GM19025 (cell line): ENCODE data around the gene SLC16A4.

Experiments used
- ATAC-seq: cut with Tn5 transposase; IDR thresholded peaks from one replicate; pipeline ENCODE4 v1.9.1; 2021; ENCODE audit warnings: mild to moderate bottlenecking, low read depth, moderate library complexity; ENCODE audit not compliant: unreplicated experiment

SLC16A4 gene

DNA sequence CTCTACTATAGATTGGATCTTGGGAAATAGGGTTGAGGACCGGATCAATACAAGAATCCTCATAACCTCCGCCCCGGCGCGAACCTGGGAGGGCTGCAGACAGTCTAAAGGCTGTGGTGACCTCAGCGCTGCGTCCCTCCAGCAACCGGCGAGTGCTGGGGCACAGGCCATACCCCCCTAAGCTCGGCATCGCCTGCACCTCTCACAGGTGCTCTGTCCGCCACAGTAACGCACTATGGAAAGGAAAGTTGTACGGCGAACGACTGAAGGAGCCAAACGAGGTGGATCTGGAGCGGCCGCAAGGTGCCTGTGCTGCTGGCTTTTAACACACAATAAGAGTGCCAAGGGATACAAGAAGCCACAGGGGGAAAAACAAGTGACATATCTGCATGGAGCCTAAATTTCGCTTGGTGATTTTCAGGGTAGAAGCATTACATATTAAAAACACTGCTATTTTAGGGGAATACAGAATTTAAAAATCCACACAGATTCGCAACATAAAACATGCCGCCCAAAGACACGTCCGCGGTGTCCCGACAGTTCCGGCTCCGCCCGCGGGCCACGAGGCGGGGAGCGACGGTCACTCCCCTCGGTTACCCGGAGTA is 53.0 kb downstream of the SLC16A4 start:
- no peak for ATAC-seq

DNA sequence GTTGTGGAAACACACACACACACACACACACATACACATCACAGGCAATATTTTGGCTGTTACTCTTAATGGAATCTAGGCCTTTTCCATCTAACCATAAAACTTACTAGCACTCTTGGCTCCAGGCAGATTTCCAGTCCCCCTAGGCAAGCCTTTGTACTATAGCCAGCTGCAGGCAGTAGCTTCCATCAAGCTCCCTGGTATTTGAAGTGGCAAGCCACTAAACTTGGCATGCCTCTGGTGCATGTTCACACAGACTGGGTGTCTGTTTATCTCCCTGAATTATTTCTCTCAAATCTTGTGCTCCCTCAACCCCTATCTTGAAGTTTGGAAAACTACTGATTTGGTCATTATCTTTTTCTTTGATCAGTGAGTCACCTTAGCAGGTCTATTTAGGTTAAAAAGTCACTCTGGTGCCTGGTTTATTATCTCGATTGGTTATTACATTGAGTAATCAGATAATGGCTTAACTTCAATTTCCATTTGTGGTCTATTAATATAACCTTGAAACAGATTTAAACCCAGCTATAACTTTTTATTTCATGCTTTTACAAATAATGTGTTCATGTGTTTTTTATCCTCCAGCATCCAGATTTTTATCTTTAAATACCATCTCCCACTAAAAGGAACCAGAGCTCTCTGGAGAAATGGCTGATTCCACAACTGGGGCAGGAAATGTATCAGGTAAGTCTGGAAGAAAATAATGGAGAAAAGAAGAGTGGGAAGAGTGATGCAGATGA is 54.4 kb downstream of the SLC16A4 start:
- no peak for ATAC-seq

DNA sequence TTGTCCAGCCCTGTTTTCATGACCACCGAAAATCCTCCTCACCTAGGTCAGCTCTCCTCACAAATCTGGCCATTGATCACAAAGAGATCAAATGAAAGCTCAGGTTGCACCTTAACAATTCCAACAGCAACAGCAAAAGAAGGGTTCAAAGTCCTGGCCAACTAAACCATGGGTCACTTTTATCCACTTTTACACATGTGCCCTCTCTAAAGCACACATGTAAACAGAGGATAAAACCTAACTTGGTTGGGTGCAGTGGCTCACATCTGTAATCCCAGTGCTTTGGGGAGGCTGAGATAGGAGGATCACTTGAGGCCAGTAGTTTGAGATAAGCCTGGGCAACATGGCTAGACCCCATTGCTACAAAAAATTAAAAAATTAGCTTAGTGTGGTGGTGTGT is 55.6 kb downstream of the SLC16A4 start:
- no peak for ATAC-seq

DNA sequence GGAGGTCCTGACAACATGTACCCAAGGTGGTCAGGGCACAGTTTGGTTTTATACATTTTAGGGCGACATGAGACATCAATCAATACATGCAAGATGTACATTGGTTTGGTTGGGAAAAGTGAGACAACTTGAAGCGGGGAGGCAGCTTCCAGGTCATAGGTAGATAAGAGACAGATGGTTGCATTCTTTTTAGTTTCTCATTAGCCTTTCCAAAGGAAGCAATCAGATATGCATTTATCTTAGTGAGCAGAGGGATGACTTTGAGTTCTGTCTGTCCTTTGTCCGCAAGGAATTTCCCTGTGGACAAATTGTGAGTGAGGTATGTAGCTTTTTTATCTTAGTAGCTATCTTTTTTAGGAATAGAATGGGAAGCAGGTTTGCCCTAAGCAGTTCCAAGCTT is 62.1 kb downstream of the SLC16A4 start:
- ATAC-seq, result no peak

DNA sequence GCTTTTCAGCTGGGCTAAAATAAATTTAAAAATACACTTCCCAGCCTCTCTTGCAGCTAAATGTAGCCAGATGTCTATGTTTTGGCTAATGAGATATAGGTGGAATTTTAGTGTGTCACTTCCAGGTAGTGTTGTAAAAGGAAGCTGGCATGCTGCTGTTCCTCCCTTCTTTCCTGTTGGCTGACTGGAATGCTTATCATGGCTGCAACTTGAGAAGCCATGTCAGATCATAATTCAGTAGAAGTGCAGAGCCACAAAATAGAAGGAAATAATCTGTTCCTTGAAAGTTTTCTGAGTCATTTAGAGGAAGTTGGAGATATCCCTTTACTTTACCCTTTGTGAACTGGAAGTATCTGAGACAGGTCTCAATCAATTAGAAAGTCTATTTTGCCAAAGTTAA is 62.6 kb downstream of the SLC16A4 start:
- ATAC-seq, result no peak

DNA sequence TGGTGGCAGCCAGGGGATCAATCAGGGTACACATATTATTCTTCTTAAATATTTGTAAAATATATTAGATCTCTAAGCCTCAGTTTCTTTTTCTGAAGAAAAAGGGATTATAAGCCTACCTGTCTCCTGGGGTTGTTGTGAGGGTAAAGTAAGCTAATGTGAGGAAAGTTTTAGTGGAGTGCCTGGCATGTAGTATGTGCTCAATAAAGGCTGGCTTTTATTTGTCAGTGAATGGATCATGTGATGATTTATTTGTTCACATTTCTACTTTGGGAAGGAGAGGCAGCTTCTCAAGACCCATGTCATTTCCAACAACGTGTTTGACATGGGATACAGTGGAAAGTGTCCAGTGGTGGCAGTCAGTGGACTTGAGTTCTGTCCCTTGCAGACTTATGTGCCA is 64.0 kb downstream of the SLC16A4 start:
- ATAC-seq, result no peak

DNA sequence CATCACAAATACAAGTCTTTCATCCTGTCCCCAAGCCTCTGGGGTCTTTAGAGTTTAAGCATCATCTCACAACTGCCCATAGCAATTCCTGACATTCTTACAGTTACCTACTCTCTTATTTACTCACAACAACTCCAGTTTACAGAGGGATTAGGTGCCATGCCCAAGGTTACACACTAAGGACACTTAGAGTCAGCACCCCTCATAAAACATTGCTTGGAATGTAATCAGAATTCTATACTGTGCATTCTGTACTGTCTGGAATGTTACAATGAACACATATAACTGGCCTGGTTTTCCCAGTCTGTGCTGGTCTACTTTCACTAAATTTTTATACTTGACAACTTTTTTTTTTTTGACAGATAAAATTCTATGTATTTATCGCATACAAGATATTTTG is 66.2 kb downstream of the SLC16A4 start:
- ATAC-seq, result no peak

DNA sequence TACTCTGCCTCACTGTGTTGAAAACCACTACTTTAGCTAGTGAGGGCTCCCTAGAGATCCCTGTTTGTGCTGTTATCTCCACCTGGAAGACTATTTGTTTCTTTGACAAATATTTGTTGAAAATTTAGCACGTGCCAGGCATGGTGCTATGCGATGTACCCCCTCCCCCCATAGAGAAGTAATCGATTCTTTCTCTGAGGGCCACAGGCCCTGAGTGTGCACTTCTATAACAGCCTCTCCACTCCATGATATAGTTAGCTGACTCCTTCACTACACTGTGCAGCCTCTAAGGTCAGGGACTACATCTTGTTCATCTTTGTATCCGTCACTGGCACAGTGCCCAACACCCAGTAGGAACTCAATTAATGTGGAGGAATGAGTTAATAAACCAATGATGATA is 69.0 kb downstream of the SLC16A4 start:
- ATAC-seq, result no peak

DNA sequence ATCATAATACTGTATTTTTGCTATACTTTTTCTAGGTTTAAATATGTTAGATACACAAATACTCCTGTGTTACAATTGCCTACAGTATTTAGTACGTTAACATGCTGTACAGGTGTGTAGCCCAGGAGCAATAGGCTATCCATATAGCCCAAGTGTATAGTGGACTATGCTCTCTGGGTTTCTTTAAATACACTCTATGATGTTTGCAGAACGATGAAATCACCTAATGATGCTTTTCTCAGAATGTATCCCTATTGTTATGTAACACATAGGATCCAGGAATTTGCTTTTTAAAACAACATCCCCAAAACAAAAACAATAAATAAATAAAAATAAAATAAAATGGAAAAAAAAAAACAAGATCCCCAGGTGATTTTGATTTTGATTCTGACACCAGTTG is 69.8 kb downstream of the SLC16A4 start:
- ATAC-seq, result no peak

DNA sequence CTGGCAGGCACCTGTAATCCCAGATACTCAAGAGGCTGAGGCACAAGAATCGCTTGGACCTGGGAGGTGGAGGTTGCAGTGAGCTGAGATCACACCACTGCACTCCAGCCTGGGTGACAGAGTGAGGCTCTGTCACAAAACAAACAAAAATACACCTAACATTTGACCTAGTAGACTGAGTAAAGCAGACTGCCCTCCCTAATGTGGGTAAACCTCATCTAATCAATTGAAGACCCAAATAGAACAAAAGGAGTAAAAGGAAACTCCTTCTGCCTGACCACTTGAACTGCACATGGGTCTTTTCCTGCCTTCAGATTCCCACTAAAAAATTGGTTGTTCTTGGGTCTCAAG is 70.7 kb downstream of the SLC16A4 start:
- no peak for ATAC-seq

DNA sequence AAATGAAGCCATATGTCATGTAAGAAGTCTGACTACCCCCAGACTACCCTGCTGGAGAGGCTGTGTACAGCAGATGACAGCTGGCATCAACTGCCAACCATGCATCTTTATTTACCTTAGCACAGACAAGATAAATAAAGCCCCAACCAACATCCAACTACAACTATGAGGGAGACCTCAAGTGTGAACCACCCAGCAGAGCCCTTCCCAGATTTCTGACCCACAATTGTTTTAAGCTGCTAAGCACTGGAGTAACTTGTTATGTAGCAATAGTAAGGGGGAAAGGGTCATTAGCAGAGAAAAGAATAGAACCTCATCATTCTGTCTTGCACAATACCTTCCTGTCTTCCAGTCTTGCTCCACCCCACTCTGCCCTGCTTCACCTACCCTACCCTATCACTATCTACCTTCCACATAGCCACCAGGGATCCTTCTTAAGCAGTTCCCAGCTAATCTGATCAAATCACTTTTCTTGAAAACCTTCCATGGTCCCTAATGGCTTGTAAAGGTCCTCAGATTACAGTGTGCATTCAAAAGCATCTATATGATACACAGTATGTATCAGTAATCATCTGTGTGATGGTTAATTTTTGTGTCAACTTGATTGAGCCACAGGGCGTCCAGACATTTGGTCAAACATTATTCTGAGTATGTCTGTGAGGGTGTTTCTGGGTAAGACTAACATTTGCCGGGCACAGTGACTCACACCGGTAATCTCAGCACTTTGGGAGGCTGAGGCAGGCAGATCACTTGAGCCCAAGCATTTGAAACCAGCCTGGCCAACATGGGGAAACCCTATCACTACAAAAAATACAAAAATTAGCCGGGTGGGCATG is 71.3 kb downstream of the SLC16A4 start:
- no peak for ATAC-seq

DNA sequence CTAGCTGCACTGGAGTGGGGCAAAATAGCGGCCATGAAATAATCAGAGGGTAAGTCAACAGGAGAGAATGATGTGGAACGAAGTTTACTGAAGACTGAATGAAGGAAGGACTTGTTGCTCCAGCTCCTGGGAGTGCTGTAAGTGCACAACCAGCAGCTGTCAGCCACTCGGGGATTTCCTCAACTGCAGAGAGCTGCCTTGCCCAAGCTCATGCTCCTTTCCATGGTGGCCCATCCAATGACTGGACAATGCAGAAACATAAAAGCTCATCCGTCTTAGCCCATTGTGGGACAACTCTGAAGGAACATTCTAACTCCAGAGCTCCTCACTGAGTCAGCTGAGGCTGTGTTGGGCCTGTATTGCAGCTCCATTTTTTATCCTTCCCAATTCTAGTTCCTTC is 72.8 kb downstream of the SLC16A4 start:
- no peak for ATAC-seq

DNA sequence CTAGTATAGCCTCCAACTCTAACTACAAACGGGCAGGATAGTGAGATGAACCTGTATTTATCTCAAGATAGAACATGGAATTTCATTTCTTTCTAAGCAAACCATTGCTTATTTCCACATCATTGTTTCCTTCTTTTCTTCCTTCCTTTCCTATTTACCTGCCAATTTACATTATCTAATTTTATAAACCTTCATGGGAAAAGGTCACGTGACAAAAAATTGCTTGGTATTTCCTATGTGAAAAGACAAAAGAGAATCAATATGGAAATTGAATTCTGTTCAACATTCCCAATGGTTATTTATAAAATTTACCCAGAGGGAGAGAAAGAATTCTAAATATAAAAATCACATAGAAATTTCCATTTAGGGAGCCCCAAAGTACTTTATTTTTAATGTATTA is 74.1 kb downstream of the SLC16A4 start:
- ATAC-seq, result no peak
